GF-D8 (cell line): ENCODE results near the gene IL9R.
"Not testable (repeated sequence)": the region's sequence is repeated elsewhere in the genome, so short reads cannot be mapped to it uniquely, and the experiment has no call there.

Experiments
- DNase-seq: peaks from one replicate; lab custom pipeline; 2025; lab: John Stamatoyannopoulos, UW

Gene IL9R

DNA sequence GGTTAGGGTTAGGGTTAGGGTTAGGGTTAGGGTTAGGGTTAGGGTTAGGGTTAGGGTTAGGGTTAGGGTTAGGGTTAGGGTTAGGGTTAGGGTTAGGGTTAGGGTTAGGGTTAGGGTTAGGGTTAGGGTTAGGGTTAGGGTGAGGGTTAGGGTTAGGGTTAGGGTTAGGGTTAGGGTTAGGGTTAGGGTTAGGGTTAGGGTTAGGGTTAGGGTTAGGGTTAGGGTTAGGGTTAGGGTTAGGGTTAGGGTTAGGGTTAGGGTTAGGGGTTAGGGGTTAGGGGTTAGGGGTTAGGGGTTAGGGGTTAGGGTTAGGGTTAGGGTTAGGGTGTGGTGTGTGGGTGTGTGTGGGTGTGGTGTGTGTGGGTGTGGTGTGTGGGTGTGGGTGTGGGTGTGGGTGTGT is 33.0 kb downstream of the IL9R start:
- not testable (repeated sequence) for DNase-seq
